Parathyroid adenoma (tissue), 2 donors: Measurements from ENCODE around the gene ARHGAP33.
A peak's percentile ranks its signal among the peaks of the same experiment; 100 is the strongest.

Experiments used
- H2AFZ ChIP-seq: fragments of 300-600 bp; sonication (generic); one replicate; pipeline ENCODE4 v1.7.0; 2017; ENCODE audit warnings: antibody characterized with exemption, mild to moderate bottlenecking
- H3K27ac ChIP-seq: fragments of 300-600 bp; sonication (generic); one replicate; pipeline ENCODE4 v1.7.0; 2017
- H3K27me3 ChIP-seq: fragments of 300-600 bp; sonication (generic); one replicate; pipeline ENCODE4 v1.7.0; 2017; ENCODE audit warnings: low read length; ENCODE audit not compliant: control insufficient read depth, insufficient read depth
- H3K36me3 ChIP-seq: fragments of 300-600 bp; sonication (generic); one replicate; pipeline ENCODE4 v1.7.0; 2017; ENCODE audit warnings: low read length; ENCODE audit not compliant: control insufficient read depth, insufficient read depth
- H3K4me1 ChIP-seq: fragments of 300-600 bp; sonication (generic); one replicate; pipeline ENCODE4 v1.7.0; 2017; ENCODE audit warnings: control low read depth
- H3K4me2 ChIP-seq: fragments of 300-600 bp; sonication (generic); one replicate; pipeline ENCODE4 v1.7.0; 2017; ENCODE audit warnings: low read length
- H3K4me3 ChIP-seq: fragments of 300-600 bp; sonication (generic); one replicate; pipeline ENCODE4 v1.7.0; 2017; ENCODE audit warnings: low read depth, low read length
- H3K79me2 ChIP-seq: fragments of 300-600 bp; sonication (generic); one replicate; pipeline ENCODE4 v1.7.0; 2017; ENCODE audit warnings: control low read depth
- H3K9ac ChIP-seq: fragments of 300-600 bp; sonication (generic); one replicate; pipeline ENCODE4 v1.7.0; 2017; ENCODE audit warnings: mild to moderate bottlenecking
- H3K9me3 ChIP-seq: fragments of 300-600 bp; sonication (generic); one replicate; pipeline ENCODE4 v1.7.0; 2017; ENCODE audit warnings: low read length; ENCODE audit not compliant: control insufficient read depth
- CTCF ChIP-seq: fragments of 300-600 bp; sonication (generic); IDR thresholded peaks from one replicate; pipeline ENCODE4 v1.7.0; 2017; ENCODE audit warnings: antibody characterized with exemption, mild to moderate bottlenecking
- donor health status: primary hyperparathyroidism.

Gene ARHGAP33

GRCh38 chr19:35748106-35749020 lies 27.0 kb upstream of the ARHGAP33 start, which contains the start of gene LIN37:
Gene LIN37, plus strand, starts transcription at chr19:35748576. Its CDS starts 149 bp downstream, at chr19:35748725.
- H2AFZ ChIP-seq, result peak within 1 kb of the TSS; percentile 83
- H3K4me1 ChIP-seq, result peaks cover 4% of the 10 kb centered on the region
- H3K4me3 ChIP-seq, result peak within 1 kb of the TSS; percentile 96
- no peaks in the 10 kb centered on the region for H3K27me3 ChIP-seq
- no peaks in the 10 kb centered on the region for H3K79me2 ChIP-seq
- H3K9ac ChIP-seq, result peak within 1 kb of the TSS; percentile 56
- no peaks in the 10 kb centered on the region for H3K9me3 ChIP-seq
- peak within 1 kb of the TSS; percentile 60 for H3K27ac ChIP-seq
- H3K4me2 ChIP-seq, result peak within 1 kb of the TSS; percentile 83
- no peak for TF ChIP-seq CTCF
- H3K36me3 ChIP-seq, result no peaks in the 10 kb centered on the region

- H3K27ac ChIP-seq, result no peak overlapping the region
- no peak for TF ChIP-seq CTCF
- no peaks in the 10 kb centered on the region for H3K4me1 ChIP-seq
- no peaks in the 10 kb centered on the region for H3K79me2 ChIP-seq
- H3K4me2 ChIP-seq, result no peak overlapping the region
- no peaks in the 10 kb centered on the region for H3K36me3 ChIP-seq
- H2AFZ ChIP-seq, result no peak overlapping the region
- H3K9me3 ChIP-seq, result no peaks in the 10 kb centered on the region
- H3K9ac ChIP-seq, result no peak overlapping the region
- H3K27me3 ChIP-seq, result no peaks in the 10 kb centered on the region
- H3K4me3 ChIP-seq, result no peak overlapping the region
Measured at GRCh38 chr19:35750167-35750566, 25.2 kb upstream of the ARHGAP33 start.

GRCh38 chr19:35751839-35752745 lies 23.3 kb upstream of the ARHGAP33 start:
- Histone ChIP-seq H3K9me3 (no peaks in the 10 kb centered on the region), H3K4me1 (no peaks in the 10 kb centered on the region), H3K9ac (no peak overlapping the region), H3K27me3 (no peaks in the 10 kb centered on the region), H3K36me3 (no peaks in the 10 kb centered on the region), H3K4me3 (no peak overlapping the region), H2AFZ (no peak overlapping the region), H3K79me2 (no peaks in the 10 kb centered on the region), H3K4me2 (no peak overlapping the region), H3K27ac (no peak overlapping the region)
- TF ChIP-seq CTCF, result no peak

GRCh38 chr19:35752746-35753350 lies 22.5 kb upstream of the ARHGAP33 start:
- Histone ChIP-seq H3K9ac (no peak overlapping the region), H3K27ac (no peak overlapping the region)

More at GRCh38 chr19:35752746-35753350, 22.5 kb upstream of the ARHGAP33 start:
- Histone ChIP-seq H3K4me2 (no peak overlapping the region), H3K4me3 (no peak overlapping the region), H3K79me2 (no peaks in the 10 kb centered on the region), H2AFZ (no peak overlapping the region), H3K36me3 (no peaks in the 10 kb centered on the region), H3K27me3 (no peaks in the 10 kb centered on the region), H3K9me3 (no peaks in the 10 kb centered on the region), H3K4me1 (peaks cover 3% of the 10 kb centered on the region)
- TF ChIP-seq CTCF, result no peak
